Fibroblast of the aortic adventitia (primary cell): ENCODE measurements around the gene MPIG6B. TPM values are rescaled to one million over a fixed set of nuclear protein-coding genes. Genes with fewer than 3 reads are reported as not detected.

ENCODE experiments used
- DNase-seq: peaks from one replicate; pipeline ENCODE4 v3.0.0-alpha.2; 2010; ENCODE audit warnings: low read depth
- H3K4me3 ChIP-seq: 2 replicates; pipeline ENCODE4 v1.5.1; 2011; ENCODE audit warnings: low read depth, mild to moderate bottlenecking, control low read depth, low read length, moderate library complexity
- total RNA-seq: library from RNA; depleted of rRNA; stranded (reverse); fragments of >200 nt; gene quantifications from 2 replicates; pipeline ENCODE4 v1.2.3, GENCODE V29; 2012; ENCODE audit warnings: low replicate concordance
- TF ChIP-seq, protein P1 (sequence below): IDR thresholded peaks from 2 replicates; pipeline ENCODE4 v1.5.1; 2011; ENCODE audit warnings: mild to moderate bottlenecking, low read length, control low read depth, inconsistent platforms; ENCODE audit not compliant: insufficient read depth

MPIG6B gene
- total RNA-seq, 1 donor = not detected

GRCh38 chr6:31683591-31683990, 39.6 kb upstream of the MPIG6B start:
- DNase-seq = no peak
- no peak overlapping the region for H3K4me3 ChIP-seq
- TF ChIP-seq, protein P1, sequence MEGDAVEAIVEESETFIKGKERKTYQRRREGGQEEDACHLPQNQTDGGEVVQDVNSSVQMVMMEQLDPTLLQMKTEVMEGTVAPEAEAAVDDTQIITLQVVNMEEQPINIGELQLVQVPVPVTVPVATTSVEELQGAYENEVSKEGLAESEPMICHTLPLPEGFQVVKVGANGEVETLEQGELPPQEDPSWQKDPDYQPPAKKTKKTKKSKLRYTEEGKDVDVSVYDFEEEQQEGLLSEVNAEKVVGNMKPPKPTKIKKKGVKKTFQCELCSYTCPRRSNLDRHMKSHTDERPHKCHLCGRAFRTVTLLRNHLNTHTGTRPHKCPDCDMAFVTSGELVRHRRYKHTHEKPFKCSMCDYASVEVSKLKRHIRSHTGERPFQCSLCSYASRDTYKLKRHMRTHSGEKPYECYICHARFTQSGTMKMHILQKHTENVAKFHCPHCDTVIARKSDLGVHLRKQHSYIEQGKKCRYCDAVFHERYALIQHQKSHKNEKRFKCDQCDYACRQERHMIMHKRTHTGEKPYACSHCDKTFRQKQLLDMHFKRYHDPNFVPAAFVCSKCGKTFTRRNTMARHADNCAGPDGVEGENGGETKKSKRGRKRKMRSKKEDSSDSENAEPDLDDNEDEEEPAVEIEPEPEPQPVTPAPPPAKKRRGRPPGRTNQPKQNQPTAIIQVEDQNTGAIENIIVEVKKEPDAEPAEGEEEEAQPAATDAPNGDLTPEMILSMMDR = no peak

DNA sequence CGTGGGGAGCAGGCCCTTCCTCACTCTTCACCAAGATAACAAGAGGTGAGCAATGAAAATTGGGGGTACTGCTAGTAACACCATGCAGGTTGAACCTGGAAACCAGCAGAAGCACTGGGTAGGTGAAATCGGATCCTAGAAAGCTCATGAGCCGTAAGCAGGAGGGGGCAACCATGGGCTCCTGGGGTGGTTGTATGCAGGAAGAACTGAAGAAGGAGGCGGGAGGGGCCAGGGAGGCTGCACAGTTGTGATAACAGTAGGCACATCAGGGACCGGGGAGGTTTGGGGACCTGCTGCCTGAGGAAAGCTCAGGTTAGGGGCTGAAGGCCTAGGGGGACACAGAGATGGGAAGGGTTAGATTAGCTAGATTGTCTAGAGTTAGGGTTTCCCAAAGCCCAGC, 36.7 kb upstream of the MPIG6B start:
- no peak for DNase-seq
- no peak overlapping the region for H3K4me3 ChIP-seq
- TF ChIP-seq, protein P1 = no peak

DNA sequence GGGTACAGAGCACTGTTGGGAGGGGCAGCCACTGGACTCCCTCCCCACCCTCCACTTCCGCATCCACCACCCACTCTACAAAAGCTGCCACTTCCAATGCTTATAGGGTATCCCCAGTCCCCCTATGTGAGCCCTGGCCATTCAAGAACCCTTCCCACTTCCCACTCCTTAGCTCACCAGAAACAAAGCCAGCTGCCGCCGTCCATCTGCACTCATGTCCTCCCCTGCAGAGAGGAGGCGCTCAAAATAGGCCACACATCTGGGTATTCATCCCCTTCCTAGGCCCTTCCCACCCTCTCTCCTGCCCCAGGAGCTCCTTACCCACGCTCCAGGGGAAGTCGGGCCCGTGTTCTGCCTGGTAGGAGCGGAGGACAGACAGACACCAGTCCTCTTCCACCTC, 35.9 kb upstream of the MPIG6B start:
- H3K4me3 ChIP-seq = no peak overlapping the region
- DNase-seq = no peak
- TF ChIP-seq, protein P1 = no peak

DNA sequence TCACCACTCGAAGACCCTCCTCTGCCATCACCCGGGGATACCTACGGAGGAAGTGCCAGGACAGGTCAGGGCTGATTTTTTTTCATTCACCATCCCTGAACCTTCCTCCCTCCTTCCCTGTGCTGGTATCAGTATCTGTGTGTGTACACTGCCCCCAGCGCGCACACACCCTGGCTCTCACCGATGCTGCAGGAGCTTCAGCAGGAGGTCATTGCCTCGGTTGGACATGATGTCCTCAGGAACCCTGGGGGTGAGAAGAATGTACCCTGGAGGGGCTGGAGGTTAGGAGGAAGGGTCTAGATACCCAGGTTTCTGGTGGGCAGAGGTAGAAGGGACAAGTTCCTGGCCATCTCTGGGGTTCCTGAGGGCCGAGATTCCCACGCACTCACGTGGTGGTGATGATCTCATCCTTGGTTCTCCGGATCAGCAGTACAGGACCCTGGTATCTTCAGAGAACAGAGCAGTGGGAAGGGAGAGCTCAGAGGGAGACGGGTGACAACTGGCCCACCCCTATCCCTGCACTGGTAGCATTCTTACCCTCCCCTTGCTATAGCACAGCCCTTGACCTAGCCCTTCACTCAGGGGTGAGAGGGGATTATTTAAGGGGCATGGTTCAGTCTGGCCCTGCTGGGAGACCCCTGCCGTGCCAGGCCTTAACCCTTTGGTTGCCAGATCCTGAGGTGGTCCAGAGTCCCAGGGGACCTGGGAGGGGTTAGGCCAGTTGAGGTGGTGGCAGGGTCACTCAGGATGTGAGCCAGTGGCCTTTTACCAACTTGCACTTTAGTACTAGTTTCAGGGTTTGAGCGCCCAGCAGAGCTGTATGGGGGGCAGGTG, 35.1 kb upstream of the MPIG6B start:
- TF ChIP-seq, protein P1 = no peak
- no peak for DNase-seq
- no peak overlapping the region for H3K4me3 ChIP-seq

- DNase-seq = no peak
- no peak overlapping the region for H3K4me3 ChIP-seq
- TF ChIP-seq, protein P1 = peak; percentile 57
Measured at GRCh38 chr6:31689249-31690110, 33.7 kb upstream of the MPIG6B start.

DNA sequence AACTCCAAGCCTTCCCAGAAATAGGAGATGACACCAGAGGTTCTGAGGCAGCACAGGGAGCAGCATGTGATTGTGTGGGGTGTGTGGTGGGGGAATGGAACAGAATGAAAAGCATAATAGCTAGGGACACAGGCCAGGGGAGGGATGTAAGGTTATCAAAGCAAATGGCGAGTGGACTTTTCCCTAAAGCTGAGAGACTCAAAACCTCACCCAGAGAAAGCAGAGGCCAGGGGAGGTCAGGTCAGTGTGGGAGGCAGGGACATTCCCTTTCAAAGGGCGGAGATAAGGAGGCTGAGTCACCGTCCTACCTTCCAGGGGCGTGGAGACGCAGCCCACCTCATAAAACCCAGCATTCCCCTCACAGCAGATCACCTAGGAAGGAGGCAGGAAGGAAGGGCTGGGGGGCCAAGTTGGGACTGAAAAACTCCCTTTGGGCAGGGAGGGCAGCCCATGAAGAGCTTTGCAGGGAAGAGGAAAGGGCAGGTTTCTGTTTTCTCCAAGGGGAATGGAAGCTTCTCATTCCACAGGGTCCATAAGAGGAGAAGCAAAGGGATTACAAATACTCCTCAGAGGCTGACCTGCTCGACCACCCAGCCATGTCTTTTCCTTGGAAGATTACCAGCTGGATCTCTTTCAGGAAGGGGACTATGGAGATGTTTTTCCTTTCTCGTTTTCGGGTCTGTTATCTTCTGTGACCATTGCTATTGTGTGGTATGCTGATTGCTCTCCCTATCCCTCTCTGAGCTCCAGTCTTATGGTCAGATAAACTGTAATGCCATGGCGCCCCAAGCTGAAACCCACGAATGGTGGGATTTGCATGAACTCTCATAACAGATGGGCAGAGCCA, 32.7 kb upstream of the MPIG6B start:
- TF ChIP-seq, protein P1 = no peak
- DNase-seq = no peak

More for the DNA sequence above, 32.7 kb upstream of the MPIG6B start:
- H3K4me3 ChIP-seq = no peak overlapping the region
